Vagina (tissue), 2 donors: ENCODE results near the gene BRI3.

Experiments
- POLR2AphosphoS5 ChIP-seq, 2 donors: sonication (generic); formaldehyde crosslinking; IDR thresholded peaks; one replicate each; pipeline ENCODE4 v1.9.0; 2017; ENCODE audit warnings: antibody characterized with exemption in 2 of 2, mild to moderate bottlenecking in 2 of 2, low read depth in 1 of 2; ENCODE audit not compliant: insufficient read depth in 1 of 2
- TF ChIP-seq, protein P1 (sequence below), 3 experiments: fragments of 450-650 bp in 2 of 3; fragments of 200-600 bp in 1 of 3; sonication (generic) in 1 of 3; IDR thresholded peaks; one replicate each; pipeline ENCODE4 v1.5.1; 2017 to 2019; ENCODE audit warnings: antibody characterized with exemption in 3 of 3, mild to moderate bottlenecking in 2 of 3, moderate library complexity in 2 of 3

DNA sequence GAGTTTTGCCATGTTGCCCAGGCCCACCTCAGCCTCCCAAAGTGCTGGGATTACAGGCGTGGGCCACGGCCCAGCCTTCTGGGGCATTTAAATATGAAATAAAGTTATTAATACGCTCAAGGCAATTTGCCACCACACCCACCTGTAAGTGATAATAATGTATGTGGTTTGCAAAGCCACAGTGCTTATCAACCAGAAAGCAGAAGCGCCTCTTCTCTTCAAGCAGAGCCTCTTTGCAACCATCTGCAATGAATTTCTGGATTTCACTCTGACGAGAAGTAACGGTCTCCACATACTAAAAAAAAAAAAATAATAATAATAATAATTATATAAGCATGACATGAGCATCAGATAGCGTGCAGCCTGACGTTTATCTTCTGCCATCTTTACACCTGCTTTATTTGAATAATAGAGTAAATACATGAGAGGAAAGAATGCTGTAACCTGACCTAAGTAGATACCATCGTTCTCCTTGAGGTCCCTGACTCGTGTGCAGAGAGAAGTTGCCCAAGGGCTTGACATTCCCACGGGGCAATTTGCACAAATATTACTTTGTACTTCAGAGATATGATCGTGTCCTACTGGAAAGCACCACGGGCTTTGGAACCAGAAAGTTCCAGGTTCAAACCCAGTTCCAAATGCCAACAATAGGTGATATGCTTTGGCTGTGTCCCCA, 34.0 kb downstream of the BRI3 start:
- TF ChIP-seq, protein P1, sequence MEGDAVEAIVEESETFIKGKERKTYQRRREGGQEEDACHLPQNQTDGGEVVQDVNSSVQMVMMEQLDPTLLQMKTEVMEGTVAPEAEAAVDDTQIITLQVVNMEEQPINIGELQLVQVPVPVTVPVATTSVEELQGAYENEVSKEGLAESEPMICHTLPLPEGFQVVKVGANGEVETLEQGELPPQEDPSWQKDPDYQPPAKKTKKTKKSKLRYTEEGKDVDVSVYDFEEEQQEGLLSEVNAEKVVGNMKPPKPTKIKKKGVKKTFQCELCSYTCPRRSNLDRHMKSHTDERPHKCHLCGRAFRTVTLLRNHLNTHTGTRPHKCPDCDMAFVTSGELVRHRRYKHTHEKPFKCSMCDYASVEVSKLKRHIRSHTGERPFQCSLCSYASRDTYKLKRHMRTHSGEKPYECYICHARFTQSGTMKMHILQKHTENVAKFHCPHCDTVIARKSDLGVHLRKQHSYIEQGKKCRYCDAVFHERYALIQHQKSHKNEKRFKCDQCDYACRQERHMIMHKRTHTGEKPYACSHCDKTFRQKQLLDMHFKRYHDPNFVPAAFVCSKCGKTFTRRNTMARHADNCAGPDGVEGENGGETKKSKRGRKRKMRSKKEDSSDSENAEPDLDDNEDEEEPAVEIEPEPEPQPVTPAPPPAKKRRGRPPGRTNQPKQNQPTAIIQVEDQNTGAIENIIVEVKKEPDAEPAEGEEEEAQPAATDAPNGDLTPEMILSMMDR (IDR thresholded peaks at IDR 0.05), result no peak
- TF ChIP-seq POLR2AphosphoS5 (IDR thresholded peaks at IDR 0.05; ENCODE audit: insufficient read depth in 1 of 2, low read depth in 1 of 2), result no peak
